Measurements from ENCODE around the gene MCM5.

GRCh38 chr22:35369996-35370395, 29.9 kb upstream of the MCM5 start:
- TF ChIP-seq EZH2 (IDR thresholded peaks at IDR 0.05) (no peak), POLR2AphosphoS5 (IDR thresholded peaks at IDR 0.05; ENCODE audit: borderline replicate concordance, low read depth, low read length) (no peak)
